Common myeloid progenitor, CD34-positive (primary cell): ENCODE data around the gene SEMA5B.

ENCODE experiments used
- CTCF ChIA-PET: fragments of 350-600 bp; sonication (Branson Sonifier 250); formaldehyde crosslinking; loops from one replicate; lab custom pipeline; 2021; ENCODE audit warnings: antibody characterized with exemption; lab: Charles Lee
- POLR2A ChIA-PET: fragments of 350-600 bp; sonication (Branson Sonifier 250); formaldehyde crosslinking; loops from one replicate; lab custom pipeline; 2021; ENCODE audit warnings: antibody characterized with exemption; lab: Charles Lee
- DNase-seq, 3 donors: peaks; one replicate each; pipeline versions ENCODE4 v3.0.0 to v3.0.0-alpha.2; 2013
- H3K27ac ChIP-seq, 2 experiments: 1 replicate in 1 of 2; 2 replicates in 1 of 2; pipeline ENCODE4 v1.7.0; 2013; ENCODE audit warnings: inconsistent platforms in 2 of 2, low read length in 2 of 2, mild to moderate bottlenecking in 2 of 2, low read depth in 1 of 2, moderate library complexity in 1 of 2; ENCODE audit not compliant: severe bottlenecking in 2 of 2, insufficient read depth in 1 of 2, poor library complexity in 1 of 2
- H3K27me3 ChIP-seq, 5 experiments: replicated peaks in 2 of 5; 1 replicate in 3 of 5; 2 replicates in 2 of 5; pipeline versions ENCODE4 v1.6.1 to v1.7.0; 2013; ENCODE audit warnings: low read length in 4 of 5, mild to moderate bottlenecking in 2 of 5, moderate library complexity in 2 of 5, inconsistent platforms in 1 of 5; ENCODE audit not compliant: insufficient read depth in 5 of 5, control insufficient read depth in 4 of 5
- H3K36me3 ChIP-seq, 4 experiments: 1 replicate in 2 of 4; 2 replicates in 2 of 4; pipeline versions ENCODE4 v1.6.1 to v1.7.0; 2013; ENCODE audit warnings: low read length in 3 of 4, control low read depth in 1 of 4, mild to moderate bottlenecking in 1 of 4; ENCODE audit not compliant: control insufficient read depth in 4 of 4, insufficient read depth in 4 of 4
- H3K4me1 ChIP-seq, 4 experiments: 1 replicate in 3 of 4; 2 replicates in 1 of 4; pipeline versions ENCODE4 v1.6.1 to v1.7.1; 2013; ENCODE audit warnings: low read length in 3 of 4, mild to moderate bottlenecking in 3 of 4, control low read depth in 1 of 4, inconsistent platforms in 1 of 4, moderate library complexity in 1 of 4; ENCODE audit not compliant: control insufficient read depth in 4 of 4, insufficient read depth in 4 of 4; ENCODE audit errors: control extremely low read depth in 1 of 4
- H3K4me3 ChIP-seq, 7 experiments: 1 replicate in 4 of 7; 2 replicates in 3 of 7; pipeline versions ENCODE4 v1.5.1 to v1.7.0; 2013; ENCODE audit warnings: mild to moderate bottlenecking in 7 of 7, low read length in 6 of 7, moderate library complexity in 6 of 7, inconsistent platforms in 2 of 7, low read depth in 2 of 7, control low read depth in 1 of 7; ENCODE audit not compliant: insufficient read depth in 4 of 7, control insufficient read depth in 1 of 7; ENCODE audit errors: extremely low read depth in 1 of 7
- H3K9me3 ChIP-seq, 5 experiments: 1 replicate in 4 of 5; 2 replicates in 1 of 5; pipeline versions ENCODE4 v1.6.1 to v1.7.1; 2013; ENCODE audit warnings: low read length in 4 of 5, mild to moderate bottlenecking in 2 of 5, inconsistent platforms in 1 of 5, low read depth in 1 of 5, moderate library complexity in 1 of 5; ENCODE audit not compliant: control insufficient read depth in 4 of 5, insufficient read depth in 2 of 5; ENCODE audit errors: control extremely low read depth in 1 of 5
- WGBS: methylation state at CpG from one replicate; pipeline ENCODE4 v1.1.5; 2013; ENCODE audit not compliant: insufficient coverage; 5-methylcytosine and 5-hydroxymethylcytosine counted together

SEMA5B gene

DNA sequence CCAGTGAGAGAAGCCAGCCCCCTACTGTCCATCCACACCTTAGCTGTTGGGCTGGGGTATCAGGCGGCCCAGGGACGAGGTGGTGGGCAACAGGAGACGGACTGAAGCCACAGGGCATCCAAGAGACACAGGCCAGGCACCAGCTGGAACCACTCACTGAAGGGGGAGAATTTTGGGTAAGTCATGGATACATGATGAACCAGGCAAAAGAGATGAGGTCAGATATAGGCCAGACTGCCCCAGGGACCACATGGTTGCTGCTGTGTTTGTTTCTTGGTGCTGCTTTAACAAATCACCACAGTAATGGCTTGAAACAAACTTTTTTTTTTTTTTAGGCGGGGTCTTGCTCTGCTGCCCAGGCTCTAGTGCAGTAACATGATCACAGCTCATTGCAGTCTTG, 66.4 kb downstream of the SEMA5B start:
- CTCF ChIA-PET = interaction anchor here (0.7 to 1.1 kb wide), 3 partner anchors 10 to 199 kb away, joined by 3 to 4 read pairs (median 3); no protein-coding TSS in a partner anchor
- POLR2A ChIA-PET = no interaction called here

DNA sequence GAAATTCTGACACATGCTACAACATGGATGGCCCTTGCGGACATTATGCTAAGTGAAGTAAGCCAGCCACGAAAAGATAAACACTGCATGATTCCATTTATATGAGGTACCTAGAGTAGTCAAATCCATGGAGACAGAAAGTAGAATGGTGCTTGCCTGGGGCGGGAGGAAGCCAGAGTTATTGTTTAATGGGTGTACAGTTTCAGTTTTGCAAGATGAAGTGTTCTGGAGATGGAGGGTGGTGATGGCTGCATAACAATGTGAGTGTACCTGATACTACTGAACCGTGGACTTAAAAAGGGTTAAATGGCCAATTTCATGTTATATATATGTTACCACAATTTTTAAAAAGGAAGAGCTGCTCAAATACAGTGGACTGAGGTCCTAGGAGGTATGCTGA, 66.9 kb downstream of the SEMA5B start:
- no peak for DNase-seq
- Histone ChIP-seq H3K27ac (no peak overlapping the region), H3K9me3 (no peaks in the 10 kb centered on the region), H3K36me3 (no peaks in the 10 kb centered on the region), H3K27me3 (peaks cover 0 to 5% (median 0%) of the 10 kb centered on the region in 5 experiments), H3K4me3 (no peak overlapping the region), H3K4me1 (peaks cover 0 to 8% (median 3%) of the 10 kb centered on the region in 4 experiments)
- WGBS = 100% methylated on average over 3 of the region's 4 CpGs
- POLR2A ChIA-PET = no interaction called here
- CTCF ChIA-PET = interaction anchor here (0.7 to 0.8 kb wide), 2 partner anchors 17 to 198 kb away, joined by 3 to 4 read pairs; no protein-coding TSS in a partner anchor

More for the DNA sequence above, 66.4 kb downstream of the SEMA5B start:
- Histone ChIP-seq H3K27me3 (peaks cover 0 to 5% (median 0%) of the 10 kb centered on the region in 5 experiments), H3K27ac (no peak overlapping the region), H3K4me1 (peaks cover 0 to 8% (median 4%) of the 10 kb centered on the region in 4 experiments), H3K36me3 (no peaks in the 10 kb centered on the region), H3K9me3 (no peaks in the 10 kb centered on the region), H3K4me3 (no peak overlapping the region)
- 67% methylated on average over 3 of the region's 4 CpGs for WGBS
- DNase-seq = no peak

DNA sequence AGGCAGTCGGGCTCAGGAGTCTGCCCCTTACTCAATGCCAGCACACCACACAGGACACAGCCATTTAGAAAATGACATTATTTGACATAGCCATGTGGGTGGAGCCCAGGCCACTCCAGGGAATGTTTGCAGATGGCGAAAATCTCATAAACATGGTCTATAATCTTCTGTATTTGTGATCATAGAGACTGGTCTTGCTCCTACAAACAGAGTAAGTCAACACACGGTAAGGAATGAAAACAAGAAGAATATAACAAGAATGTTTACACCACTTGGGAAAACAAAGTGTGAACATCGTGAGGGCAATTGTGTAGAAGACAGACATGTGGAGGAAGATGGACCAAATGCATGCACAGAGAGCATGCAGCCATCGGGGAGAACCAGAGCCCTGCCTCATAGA, 68.2 kb downstream of the SEMA5B start:
- Histone ChIP-seq H3K36me3 (no peaks in the 10 kb centered on the region), H3K27me3 (peaks cover 0 to 5% (median 0%) of the 10 kb centered on the region in 5 experiments), H3K4me1 (peaks cover 0 to 8% (median 3%) of the 10 kb centered on the region in 4 experiments), H3K9me3 (no peaks in the 10 kb centered on the region), H3K4me3 (no peak overlapping the region), H3K27ac (no peak overlapping the region)
- CTCF ChIA-PET = interaction anchor here (1.0 to 4.4 kb wide), 2 partner anchors 13 to 17 kb away, joined by 3 to 15 read pairs; no protein-coding TSS in a partner anchor
- POLR2A ChIA-PET = no interaction called here
- no peak for DNase-seq
- WGBS = 94% methylated on average over 3 of the region's 5 CpGs

DNA sequence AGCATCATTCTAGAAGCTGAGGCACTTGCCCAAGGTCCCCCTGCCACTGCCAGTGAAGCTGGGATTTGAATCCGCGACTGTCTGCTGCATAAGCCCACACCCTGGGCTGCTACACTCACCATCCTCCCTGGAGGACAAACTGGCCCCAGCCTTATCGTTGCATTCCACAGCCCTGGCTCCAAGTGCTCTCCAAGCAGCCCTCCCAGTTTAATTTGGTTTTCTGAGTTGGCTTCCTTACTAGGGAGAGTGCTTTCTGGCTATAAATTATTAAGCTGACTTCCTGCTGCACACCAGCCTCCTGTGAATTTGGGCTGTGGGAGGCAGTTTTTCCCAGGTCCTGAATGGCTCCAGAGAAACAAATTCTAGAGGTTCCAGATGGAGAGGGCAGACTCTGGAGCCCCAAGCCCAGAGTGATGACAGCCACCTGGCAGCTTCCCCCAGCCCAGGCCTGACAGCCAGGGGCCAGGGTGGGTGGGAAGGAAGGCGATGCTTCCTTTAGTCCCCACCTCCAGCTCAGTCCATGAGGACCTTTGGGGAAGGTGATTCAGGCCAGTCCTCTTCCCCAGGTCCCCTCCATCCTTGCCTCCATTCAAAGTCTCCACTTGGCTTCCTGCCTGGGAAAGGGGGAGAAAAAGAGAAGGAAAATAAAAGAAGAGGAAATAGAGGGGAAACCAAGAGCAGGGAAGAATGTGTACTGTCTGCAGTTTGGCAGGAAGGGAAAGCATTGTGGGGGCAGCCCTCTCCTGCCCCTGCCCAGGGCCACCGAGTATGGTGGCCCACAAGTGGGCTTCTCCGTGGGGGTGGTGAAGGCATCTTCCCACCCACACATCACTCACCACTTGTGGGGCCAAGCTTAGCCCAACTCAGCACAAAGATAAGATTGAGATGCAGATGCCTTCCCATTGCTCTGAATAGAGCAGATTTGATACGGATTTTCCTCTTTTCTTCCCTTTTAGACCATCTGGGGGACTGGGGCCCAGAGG, 69.6 kb downstream of the SEMA5B start:
- H3K4me3 ChIP-seq = no peak overlapping the region
- H3K36me3 ChIP-seq = no peaks in the 10 kb centered on the region
- POLR2A ChIA-PET = no interaction called here
- H3K9me3 ChIP-seq = no peaks in the 10 kb centered on the region
- WGBS = 49% methylated on average over 5 of the region's 7 CpGs
- CTCF ChIA-PET = interaction anchor here (0.6 to 4.4 kb wide), 4 partner anchors 11 to 70 kb away, joined by 3 to 15 read pairs (median 3); no protein-coding TSS in a partner anchor
- H3K27ac ChIP-seq = no peak overlapping the region
- peaks cover 0 to 8% (median 3%) of the 10 kb centered on the region in 4 experiments for H3K4me1 ChIP-seq
- DNase-seq = no peak
- H3K27me3 ChIP-seq = peaks cover 0 to 5% (median 0%) of the 10 kb centered on the region in 5 experiments

DNA sequence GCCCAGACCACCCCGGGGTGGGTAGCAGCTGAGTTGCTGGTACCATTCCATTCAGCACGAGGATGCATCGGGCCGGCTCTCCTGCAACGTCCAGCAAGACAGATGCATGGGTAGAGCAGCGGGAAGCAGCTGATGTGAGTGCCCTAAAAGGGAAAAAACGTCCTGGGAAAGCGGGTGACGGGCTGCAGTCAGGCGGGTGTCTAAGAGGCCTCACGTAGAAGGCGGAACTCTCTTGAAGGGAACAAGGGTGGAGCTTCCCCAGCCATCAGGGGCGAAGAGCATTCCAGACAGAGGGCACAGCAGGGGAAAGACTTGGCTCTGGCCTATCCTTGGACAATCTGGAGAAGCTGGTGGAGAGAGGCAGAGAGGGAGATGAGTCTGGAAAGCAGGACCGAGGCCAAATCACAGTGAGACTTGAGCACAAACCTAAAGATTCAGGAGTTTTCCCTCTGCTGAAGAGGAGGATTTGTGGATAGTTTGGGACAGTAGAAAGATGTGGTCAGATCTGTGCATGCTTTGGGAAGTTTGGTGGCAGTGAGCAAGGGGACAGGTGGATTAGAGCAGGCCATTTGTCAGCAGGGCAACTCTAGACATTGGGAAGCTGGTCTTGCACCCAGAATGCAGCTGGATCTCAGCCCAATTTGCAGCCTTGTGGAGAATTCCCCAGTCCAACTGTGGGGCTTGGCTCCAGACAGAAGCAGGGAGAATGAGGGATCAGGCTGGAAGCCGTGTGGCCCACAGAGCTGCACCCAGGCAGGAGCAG, 70.7 kb downstream of the SEMA5B start:
- Histone ChIP-seq H3K27me3 (peaks cover 0 to 5% (median 0%) of the 10 kb centered on the region in 5 experiments), H3K36me3 (no peaks in the 10 kb centered on the region), H3K4me3 (no peak overlapping the region), H3K4me1 (peaks cover 0 to 9% (median 7%) of the 10 kb centered on the region in 4 experiments), H3K27ac (no peak overlapping the region), H3K9me3 (no peaks in the 10 kb centered on the region)
- ChIA-PET POLR2A (interaction anchor here (0.6 kb wide), 1 partner anchor 104 kb away, joined by 3 read pairs; no protein-coding TSS in a partner anchor), CTCF (interaction anchor here (0.6 to 4.4 kb wide), 5 partner anchors 8 to 71 kb away, joined by 3 to 15 read pairs (median 3); no protein-coding TSS in a partner anchor)
- WGBS = 95% methylated on average over 15 of the region's 15 CpGs
- DNase-seq = no peak

DNA sequence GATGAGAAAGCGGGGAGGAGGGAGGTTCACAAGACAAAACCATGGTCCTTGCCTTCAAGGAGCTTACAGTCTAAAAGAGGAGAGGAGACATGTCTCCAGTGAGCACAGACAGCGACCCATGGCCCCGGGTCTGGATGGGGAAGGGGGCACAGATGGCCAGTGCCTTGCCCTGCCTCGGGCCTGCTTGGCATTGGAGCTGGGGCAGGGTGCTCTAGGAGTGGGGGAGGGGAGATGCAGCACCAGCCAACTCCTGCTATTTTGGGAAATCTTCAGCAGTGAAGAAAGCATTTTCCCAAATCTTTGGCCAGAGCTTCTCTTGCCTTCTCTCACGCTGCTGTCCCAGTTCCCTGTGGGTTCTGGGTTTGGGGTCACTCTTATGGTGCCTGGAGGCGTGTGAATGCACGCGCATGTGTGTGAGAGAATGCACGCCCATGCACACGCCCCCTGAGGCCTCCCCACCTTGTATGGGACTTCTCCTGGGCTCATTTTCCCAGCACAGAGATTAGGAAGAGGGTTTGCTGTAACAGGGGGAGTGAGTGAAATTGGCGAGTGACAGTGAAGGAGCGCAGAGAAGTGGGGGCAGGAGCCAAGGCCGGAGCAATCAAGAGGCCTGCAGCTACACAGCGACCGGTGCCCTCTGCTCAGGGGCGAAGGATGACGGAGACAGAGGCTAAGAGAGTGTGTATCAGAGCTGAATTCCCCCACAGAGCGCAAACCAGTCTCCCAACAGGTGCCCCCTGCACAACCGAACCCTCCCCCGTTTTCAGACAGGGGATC, 71.5 kb downstream of the SEMA5B start:
- no peaks in the 10 kb centered on the region for H3K9me3 ChIP-seq
- ChIA-PET POLR2A (no interaction called here), CTCF (interaction anchor here (1.4 to 4.4 kb wide), 3 partner anchors 9 to 22 kb away, joined by 3 to 15 read pairs (median 5); no protein-coding TSS in a partner anchor)
- H3K27ac ChIP-seq = no peak overlapping the region
- H3K27me3 ChIP-seq = peaks cover 0 to 1% (median 0%) of the 10 kb centered on the region in 5 experiments
- no peaks in the 10 kb centered on the region for H3K36me3 ChIP-seq
- H3K4me1 ChIP-seq = peaks cover 0 to 9% (median 7%) of the 10 kb centered on the region in 4 experiments
- H3K4me3 ChIP-seq = no peak overlapping the region
- no peak for DNase-seq
- WGBS = 93% methylated on average over 16 of the region's 20 CpGs
